Right ventricle myocardium inferior (tissue), 1 donor: Measurements from ENCODE around the gene NFU1. TPM values are rescaled to one million over a fixed set of nuclear protein-coding genes. Genes with fewer than 3 reads are reported as not detected.

Experiments used
- ATAC-seq: fragments of 200-7000 bp; cut with Tn5 transposase; one replicate; pipeline ENCODE4 v1.9.1; 2020; ENCODE audit warnings: mild to moderate bottlenecking, moderate library complexity
- DNase-seq: peaks from one replicate; pipeline ENCODE4 v3.0.0; 2021; ENCODE audit errors: missing footprints
- intact Hi-C: fragments of 100-400 bp; cut with DNase I; formaldehyde crosslinking; loops from one replicate; pipeline ENCODE4 v1.11.0; 2022
- long read RNA-seq: library from polyadenylated mRNA; unstranded; transcript quantifications from one replicate; pipeline ENCODE4 v2.0.0, GENCODE V29; 2021
- total RNA-seq: library from RNA; stranded (reverse); fragmentation: NEBNext Ultra II Directional; extraction: Animal tissue kit (Norgen Biotek cat#: 25700); gene quantifications from one replicate; pipeline ENCODE4 v1.2.1, GENCODE V29; 2021
- donor health status: DM: no; HTN: yes; CAD: no; lungs with severe emphysema.

NFU1 gene
- 122 TPM for total RNA-seq
- long read RNA-seq, transcript NFU1-203 (8 exons, 1,467 nt): major isoform, 17 of 20 reads
- long read RNA-seq, partial matches to known transcripts: 1 of 20 reads
- long read RNA-seq, other reads (novel, unspliced or antisense): 2 of 20 reads

DNA sequence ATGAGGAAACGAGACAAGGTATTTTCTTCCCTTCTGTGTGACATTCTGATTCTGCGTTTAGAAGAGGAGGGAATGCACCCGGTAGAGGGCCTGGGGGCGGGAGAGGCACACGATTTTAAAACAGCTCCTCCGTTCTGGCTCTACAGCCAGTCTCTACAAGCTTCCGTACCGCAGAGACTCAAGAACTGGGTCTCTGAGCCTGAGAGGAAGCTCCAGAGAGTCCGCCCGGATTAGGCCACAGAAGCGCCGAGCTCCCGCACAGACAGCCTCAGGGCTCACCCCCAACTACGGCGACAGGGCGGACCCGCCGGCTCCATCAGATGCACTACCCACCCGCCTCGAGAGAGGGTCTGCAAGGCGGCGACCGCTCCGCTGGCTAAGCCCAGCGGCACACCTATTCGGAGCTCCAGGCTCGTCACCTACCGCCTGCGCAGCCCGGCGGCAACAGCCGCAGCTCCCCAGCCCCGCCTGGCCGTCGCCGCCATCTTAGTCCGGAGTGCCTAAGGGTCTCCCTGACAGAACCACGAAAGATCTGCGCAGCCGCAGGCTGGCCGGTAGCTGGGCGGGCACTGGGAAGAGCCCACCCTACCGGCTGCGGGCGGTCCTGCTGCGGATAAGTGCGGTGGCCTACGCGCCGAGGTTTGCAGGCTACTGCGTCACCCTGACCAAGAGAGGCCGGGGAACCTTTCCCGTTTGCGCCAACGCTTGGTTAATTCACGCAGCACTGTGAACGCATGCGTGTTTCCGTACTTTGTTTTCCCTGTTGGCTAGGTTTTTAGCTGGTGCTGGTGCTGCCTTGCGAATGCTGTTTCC lies at the start of gene NFU1:
Gene NFU1 (minus strand): TSS at position 498 of the 813 bp plus-strand sequence. CDS start 13 bp downstream, at position 485.
- intact Hi-C loops: loop anchor here (5.0 kb wide), 1 partner anchor 50 kb away; the partner anchor contains the start of gene GFPT1
- ATAC-seq (peak; percentile 99), DNase-seq (peak; percentile 96)

DNA sequence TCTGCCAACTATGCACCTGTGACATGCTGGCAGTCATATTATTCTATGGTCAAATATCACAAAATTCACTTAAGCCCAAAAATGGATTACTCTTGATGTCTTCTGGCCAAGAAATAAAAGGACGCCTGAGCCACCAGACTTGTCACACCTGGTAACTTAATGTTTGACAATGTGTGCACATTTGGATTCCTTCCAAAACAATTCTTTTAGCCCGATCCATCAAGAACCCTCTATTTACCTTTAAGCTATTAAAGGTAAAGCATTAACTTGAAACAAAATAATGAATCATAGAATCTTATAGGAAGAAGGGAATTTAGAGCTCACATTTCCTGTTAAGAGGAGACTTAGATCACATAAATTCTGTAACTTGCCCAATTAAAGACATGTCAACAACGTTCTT lies 46.5 kb upstream of the NFU1 start:
- no peak for ATAC-seq
- DNase-seq: no peak
- intact Hi-C loops: no loop called here

DNA sequence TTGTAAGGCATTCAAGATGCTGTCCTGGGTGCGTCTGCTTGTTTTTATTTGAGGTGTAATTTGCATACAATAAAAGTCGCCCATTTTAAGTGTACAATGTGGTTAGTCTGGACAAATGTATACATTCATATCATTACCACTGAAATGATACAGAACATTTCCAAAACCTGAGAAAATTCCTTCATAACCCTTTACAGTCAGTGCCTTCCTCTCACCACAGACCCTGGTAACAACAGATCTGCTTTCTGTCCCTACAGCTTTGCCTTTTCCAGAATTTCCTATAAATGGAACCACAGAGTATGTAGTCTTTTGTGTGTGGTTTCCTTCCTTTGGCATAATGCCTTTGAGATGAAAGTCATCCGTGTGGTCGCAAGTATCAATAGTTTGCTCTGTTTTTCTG lies 45.8 kb upstream of the NFU1 start:
- DNase-seq (no peak), ATAC-seq (no peak)
- intact Hi-C loops: no loop called here

DNA sequence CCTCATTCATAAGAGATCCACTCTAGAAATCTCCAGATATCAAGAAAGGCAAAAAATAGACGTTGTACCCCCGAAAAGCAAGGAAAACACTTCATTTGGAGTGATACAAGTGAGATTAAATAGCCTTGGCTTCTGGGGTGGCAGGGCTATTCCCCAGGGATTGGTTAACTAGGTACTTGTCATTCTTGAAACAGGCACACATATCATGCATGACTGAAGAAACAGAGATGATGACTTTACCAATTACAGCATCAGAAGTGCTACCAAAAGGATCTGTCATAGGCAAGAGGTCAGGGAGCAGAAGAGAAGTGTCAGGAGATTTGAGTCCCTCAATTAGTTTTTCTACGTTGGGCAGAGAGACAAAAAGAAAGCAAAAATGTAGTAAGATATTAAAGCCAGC lies 45.2 kb upstream of the NFU1 start:
- no peak for ATAC-seq
- intact Hi-C loops: no loop called here
- DNase-seq: no peak

DNA sequence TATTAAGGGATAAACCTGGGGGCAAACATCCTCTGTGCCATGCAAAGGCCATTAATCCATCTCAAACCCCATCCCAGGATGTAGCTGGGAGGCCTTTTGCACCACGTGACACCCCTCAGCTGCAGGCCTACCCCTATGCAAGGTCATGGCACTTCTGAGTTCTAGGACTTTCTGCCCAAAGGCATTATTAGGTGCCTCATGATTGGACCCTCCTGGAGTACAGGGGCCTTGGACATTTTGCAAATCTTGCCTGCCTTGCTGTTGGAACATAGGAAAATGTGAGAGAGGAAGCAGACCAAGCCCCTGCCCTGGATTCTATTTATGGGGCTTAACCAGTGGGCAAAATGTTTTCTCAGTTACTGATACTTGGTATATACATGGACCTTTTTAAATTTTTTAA lies 44.2 kb upstream of the NFU1 start:
- no peak for ATAC-seq
- intact Hi-C loops: no loop called here

DNA sequence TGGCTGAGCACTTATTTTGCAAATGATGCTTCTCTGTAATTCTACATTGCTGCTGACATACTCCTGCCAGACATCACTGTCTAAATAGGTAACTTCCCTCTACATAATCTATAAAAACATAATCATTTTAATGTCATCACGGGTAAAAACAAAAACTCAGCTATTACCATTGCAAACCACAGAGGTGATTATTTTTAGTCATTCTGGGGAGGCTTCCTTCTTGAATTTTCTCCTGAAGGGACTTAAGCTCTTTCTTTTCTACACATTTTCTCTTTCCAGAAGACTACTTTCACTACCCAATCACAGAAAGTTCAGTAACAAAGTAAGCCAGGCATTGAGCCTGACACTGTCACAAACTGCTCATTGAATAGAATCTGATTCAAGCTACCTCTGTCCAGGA lies 40.4 kb upstream of the NFU1 start:
- intact Hi-C loops: no loop called here
- no peak for ATAC-seq
- DNase-seq: no peak

More for the DNA sequence above, 44.2 kb upstream of the NFU1 start:
- no peak for DNase-seq

DNA sequence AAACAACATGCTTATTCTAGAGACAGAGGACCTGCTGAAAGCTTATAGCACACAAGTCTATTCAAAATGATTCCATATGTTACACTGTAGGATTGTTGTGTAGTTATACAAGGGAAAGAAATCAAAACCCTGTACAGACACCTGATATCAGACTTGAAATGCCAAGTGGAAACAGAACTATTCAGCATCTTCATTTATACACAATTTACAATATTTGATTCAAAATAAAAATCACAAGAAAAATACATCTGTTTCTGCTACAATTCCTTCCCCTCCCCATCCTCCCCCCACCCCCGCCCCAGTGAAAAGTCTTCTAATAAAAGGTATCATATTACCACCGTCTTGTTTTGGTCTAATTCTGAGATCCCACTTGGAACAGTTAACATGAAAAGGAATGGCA lies 37.5 kb upstream of the NFU1 start:
- ATAC-seq (no peak), DNase-seq (no peak)
- intact Hi-C loops: no loop called here

DNA sequence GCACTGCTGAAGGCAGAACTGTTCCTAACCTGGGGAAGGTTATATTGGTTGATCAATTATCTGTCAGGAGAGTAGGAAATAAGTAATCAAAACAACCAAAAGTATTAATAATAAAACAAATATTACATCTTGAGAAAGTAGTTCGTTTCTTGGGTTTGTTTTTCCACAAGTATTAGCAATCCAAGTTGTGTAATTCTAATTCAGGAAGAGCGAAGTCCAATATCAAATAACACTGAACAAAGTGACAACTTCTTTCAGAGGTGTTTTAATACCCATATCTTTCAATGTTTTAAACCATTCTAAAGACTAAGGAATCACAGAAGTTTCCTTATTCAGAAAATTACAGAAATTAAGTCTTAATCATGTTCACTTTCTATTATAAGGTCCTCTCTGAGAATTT lies 34.6 kb upstream of the NFU1 start:
- no peak for ATAC-seq
- DNase-seq: no peak
- intact Hi-C loops: no loop called here

DNA sequence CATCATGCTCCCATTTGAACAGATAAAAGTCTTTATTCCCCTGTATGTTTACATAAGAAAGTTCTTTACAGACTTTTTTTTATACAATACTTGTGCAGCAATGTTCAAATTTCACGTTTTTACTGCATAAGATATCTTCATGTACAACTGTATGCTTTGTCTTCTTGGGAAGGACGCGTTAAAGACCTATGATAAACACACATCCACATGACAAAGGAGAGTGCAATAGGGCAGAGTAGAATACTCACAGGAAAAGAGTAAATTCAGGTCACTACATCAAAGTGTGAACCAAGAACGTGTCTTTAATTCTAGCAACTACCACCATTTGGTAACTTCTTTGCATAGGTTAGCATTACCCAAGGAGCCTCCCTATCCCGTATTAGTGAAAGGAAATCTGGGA lies 33.7 kb upstream of the NFU1 start:
- intact Hi-C loops: no loop called here
- ATAC-seq (no peak), DNase-seq (no peak)

DNA sequence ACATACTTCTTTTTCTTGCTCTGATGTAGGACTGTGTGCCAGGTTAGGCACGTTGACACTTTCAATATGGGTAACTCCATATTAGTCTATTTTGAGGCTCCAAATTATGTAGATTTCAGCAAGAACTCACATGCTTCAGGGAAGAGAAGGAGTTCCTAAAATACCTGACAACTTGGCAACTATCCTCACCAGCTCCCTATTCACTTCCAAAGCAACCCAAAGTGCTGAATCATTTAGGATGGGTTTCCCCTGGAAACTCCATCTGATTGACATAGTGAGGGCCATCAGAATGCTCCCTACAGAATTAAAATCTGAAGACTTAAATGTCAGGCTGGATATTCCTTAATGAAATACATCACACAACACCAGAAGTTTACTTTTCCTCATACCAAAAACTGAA lies 32.5 kb upstream of the NFU1 start:
- no peak for ATAC-seq
- intact Hi-C loops: no loop called here
- no peak for DNase-seq

DNA sequence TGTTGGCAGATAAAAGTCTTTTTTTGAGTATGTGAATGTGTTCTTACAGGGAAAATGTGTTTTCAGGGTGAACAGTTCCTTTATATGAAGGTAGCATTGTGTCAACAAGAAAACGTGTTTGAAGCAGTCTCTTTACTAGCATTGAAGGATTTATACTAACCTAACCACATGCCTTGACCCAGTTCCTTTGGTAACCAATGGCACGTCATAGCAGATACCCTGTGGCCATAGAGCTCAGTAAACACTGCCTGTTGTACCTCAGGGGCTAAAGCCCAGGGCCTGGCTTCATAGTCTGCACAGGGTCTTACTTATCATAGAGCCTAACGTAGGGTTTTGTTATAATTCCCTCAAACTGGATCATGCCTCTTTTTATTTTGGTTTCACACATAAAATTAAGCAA lies 32.1 kb upstream of the NFU1 start:
- intact Hi-C loops: no loop called here
- ATAC-seq: no peak
- DNase-seq: no peak

DNA sequence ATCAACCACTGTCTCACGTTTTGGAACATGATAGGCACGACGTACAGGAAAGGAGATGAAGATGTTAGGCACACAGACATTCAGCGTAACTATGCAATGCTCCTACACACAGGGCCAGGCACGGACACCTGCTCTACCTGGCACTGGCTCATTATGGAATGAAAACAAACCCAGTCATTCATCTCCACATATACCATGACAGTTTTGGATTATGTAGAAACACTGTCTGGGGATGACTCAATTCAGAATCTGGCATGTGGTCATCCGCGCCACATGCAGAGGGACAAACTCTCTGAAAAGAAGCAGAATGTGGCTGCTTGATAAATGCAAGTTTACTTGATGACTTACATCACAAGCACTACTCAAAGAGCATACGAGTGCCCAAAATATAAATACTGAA lies 29.5 kb upstream of the NFU1 start:
- no peak for DNase-seq
- ATAC-seq: no peak
- intact Hi-C loops: no loop called here

DNA sequence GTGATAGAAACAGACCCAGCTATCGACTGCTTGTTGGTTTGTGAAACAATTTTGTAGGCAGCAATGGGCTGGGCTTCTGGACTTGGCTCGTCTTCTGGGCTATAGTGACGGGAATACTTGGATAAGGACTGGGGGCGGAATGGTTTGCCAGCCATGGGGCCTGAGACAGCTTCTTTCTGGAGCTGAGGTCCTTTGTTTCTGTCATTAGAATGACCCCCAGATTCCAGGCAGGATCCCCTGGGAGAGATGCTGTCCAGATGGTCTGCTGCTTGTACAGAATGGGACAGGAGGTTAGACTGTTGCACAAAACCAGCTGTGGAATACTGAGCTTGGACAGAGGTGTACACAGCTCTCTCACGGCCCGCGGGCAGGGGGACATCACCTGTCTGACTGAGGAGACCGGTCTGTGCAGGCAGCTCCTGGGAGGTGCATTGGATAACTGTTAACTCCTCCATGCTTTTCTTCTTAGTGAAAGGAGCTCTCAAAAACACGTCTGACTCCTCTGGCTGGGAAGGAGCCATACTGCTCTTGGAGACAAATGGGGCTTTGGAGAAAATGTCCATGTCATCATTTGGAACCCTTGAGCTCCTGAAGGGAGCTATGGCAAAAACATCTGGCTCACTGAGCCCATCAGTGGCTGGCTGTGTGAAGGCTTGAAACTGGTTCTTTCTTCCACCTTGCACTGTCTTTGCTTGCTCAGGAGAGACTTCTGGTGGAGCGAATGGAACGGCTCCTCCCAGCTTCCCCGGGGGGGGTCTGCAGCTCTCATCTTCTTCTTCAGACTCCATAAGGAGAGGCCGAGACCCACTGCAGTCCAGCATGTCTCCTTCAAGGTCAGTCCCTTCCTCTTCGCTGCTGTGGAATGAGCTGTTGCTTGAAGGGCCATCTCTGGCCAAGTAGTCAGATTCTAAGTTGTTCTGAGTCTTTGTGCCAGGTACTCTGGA lies 28.6 kb upstream of the NFU1 start:
- ATAC-seq: peak; percentile 87

DNA sequence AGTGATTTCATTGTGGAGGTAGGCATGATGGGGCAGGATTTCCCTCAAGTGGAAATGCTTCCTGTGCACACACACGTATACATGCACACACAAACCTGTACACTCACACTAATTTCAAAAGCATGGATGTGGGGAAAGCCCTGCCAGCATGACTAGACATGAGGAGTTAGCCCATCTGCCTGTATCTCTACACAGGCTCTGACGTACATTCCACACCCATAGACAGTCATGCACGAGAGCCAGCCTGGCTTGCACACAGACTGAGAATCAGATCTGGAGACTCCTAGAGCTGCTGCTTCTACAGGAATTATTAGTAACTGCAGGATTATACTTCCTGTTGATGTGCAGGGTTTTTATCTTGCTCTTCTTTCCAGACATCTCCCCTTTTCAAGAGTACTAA lies 27.3 kb upstream of the NFU1 start:
- intact Hi-C loops: no loop called here
- ATAC-seq: peak; percentile 80
- DNase-seq: peak; percentile 70

More for the DNA sequence above, 28.6 kb upstream of the NFU1 start:
- DNase-seq: peak; percentile 80
- intact Hi-C loops: no loop called here

DNA sequence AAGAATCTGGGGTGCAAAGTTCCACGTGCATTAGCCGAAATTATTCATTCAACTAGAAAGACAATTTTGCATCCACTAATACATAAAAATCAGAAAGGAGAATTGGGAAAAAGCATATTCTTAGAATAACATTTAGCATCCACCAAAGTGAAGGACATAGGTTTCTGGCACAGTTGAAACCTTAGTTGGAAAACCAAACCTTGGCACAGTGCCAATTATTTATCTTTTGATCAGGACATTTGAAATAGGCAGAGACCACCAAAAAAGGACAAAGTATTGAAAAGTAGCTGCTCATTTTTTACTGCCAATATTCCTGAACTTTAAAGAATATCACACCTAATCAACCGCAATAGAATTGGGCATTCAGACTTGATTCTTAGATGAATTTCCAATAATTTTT lies 25.5 kb upstream of the NFU1 start:
- no peak for ATAC-seq
- DNase-seq: no peak
- intact Hi-C loops: no loop called here

DNA sequence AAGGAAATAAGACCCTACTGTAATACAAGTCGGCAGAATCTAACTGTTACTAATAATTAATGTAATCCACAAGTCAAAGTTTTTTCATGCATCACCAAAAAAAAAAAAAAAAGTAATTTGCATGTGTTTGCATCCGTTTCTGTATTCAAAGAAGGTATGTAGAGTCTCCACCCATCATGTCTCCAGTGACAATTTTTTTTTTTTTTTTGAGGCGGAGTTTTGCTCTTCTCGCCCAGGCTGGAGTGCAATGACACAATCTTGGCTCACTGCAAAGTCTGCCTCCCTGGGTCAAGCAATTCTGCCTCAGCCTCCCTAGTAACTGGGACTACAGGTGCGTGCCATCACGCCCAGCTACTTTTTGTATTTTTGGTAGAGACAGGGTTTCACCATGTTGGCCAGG lies 24.2 kb upstream of the NFU1 start:
- intact Hi-C loops: no loop called here
- DNase-seq (no peak), ATAC-seq (no peak)

DNA sequence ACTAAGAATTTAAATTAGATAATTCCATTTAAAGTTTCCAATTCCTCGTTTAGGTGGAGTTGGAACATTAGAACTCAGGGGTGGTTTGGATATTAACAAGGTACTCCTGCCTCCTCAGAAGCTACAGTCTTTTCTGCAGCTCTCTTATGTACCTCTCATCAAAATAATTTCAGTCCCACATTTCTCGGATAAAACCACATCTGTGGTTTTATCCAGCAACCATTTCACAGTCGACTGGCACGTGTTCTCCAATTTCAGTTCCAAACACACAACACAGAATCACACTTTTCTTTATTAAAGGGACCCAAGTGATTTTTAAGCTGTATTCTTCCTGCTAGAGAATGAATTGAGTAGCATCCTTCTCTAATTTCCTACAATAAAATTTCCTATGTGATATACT lies 22.7 kb upstream of the NFU1 start:
- ATAC-seq (no peak), DNase-seq (no peak)
- intact Hi-C loops: no loop called here

DNA sequence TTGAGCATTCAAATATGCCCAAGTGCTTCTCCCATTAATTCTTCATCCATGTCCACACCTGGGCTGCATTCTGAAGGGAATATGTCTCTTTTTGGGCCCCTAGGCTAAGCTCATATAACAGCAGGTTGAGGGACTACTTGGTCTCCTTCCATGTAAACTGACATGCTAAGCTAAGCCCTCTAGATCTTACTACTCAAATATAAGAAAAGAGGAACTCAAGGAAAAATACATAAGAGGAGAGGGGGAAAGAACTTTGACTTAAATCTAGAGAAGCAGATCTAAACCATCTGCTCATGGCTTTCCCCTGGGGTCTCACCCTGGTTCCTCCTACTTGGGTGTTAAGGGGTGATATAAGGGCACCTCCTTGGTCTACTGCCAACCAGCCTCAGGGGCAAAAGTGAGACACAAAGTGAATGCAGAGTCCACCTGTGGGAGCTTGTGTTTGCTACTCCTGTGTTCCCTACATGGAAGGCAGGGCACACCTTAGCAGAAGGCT lies 19.8 kb upstream of the NFU1 start:
- DNase-seq (no peak), ATAC-seq (no peak)
- intact Hi-C loops: no loop called here

DNA sequence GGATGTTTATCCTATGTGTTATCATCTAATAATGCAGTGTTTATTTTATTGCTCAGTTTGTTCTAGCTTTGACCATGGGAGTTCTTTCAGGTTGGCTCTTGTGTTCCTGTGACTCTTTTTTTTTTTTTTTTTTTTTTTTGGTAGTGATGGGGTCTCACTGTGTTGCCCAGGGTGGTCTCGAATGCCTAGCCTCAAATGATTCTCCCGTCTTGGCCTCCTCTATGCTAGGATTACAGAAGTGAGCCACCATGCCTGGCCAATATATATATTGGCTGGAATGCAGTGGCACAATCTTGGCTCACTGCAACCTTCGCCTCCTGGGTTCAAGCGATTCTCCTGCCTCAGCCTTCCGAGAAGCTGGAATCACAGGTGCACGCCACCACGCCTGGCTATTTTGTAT lies 18.9 kb upstream of the NFU1 start:
- no peak for DNase-seq
- intact Hi-C loops: no loop called here
- ATAC-seq: no peak

DNA sequence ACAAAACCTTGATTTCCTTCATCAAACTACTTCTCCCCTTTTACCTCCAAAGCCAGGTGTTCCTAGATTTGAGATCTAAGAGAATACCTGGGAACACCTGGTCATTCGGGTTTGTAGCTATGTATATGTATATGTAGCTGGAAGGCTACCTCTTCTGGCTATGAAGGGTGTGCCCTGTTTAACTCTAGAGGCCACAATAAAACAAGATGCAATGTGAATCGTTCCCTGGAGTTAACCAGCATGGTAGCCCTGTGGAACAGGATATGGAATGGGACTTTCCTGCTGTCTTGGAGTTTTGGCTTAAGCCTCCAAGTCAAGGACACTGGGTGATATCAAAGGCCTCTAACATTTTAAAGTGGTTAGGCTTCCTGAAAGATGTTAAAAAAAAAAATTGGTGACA lies 17.7 kb upstream of the NFU1 start:
- intact Hi-C loops: no loop called here
- DNase-seq (no peak), ATAC-seq (no peak)
